ENCODE data around the gene AKAP6.

GRCh38 chr14:32827514-32827913 lies 498.4 kb downstream of the AKAP6 start:
- TF ChIP-seq CTCF (IDR thresholded peaks at IDR 0.05), result no peak
- TF ChIP-seq POLR2A (IDR thresholded peaks at IDR 0.05), result no peak
- TF ChIP-seq POLR2AphosphoS5 (IDR thresholded peaks at IDR 0.05), result no peak
- no peak for TF ChIP-seq EP300 (IDR thresholded peaks at IDR 0.05)
